ENCODE results near the gene ZCWPW1.
"Not testable (repeated sequence)": the region's sequence is repeated elsewhere in the genome, so short reads cannot be mapped to it uniquely, and the experiment has no call there.

The ZCWPW1 gene

DNA sequence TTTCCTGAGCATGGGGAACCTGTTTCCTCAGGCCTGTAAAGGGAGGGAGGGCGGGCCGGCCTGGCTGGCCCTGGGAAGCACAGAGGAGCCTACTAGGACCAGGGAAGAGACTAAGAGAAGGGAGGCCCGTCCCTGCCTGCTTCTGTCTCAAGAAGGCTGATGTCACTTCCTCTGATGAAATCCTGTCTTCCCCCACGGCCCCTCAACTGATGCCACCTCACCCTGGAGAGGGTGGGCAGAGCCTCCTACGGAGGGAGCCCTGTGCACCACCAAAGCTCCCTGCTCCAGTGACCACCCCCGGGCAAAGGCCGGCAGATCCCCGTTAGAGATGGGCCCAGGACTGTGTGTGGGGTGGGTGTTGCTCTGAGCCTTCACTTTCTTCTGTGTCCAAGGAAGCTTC lies 56.2 kb downstream of the ZCWPW1 start:
- no peak for DNase-seq

DNA sequence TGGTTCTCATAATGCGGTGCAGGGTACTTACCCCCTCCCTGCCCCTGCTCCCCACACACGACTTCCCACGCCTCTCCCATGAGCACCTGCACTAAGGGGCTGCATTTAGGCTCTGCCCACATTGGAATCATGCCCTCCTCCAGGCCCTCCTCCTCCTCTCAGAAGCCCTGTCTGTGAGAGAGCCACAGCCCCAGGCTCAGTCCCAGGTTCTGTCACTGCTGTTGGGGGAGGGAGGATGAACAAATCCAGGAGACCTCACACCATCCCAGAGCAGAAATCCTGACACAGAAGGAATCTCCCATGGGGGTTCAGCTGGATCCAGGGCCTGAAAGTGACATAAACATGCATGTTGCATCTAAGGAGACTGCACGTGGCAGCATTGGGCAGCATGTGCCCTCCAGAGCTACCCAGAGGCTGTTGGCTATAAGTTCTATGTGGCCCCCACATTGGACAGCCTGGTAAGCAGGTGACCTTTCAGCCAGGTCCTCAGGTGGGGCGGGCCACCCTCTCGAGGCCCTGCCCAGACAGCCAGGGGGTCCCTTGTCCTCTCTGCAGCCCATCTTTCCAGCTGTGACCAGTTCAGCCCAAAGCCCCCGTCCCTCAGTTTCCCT lies 56.8 kb downstream of the ZCWPW1 start:
- DNase-seq, result no peak

DNA sequence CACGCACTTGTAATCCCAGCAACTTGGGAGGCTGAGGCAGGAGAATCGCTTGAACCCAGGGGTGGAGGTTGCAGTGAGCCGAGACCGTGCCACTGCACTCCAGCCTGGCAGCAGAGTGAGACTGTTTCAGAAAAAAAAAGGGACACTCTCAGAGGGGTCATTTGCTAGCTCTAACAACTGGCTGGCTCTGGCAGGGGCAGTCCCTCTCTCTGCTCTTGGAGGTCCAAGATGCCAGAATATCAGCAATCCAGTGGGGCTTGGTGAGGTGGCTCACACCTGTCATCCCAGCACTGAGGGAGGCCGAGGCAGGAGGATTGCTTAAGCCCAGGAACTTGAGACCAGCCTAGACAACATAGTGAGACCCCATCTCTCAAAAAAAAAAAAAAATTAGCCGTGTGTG lies 57.8 kb downstream of the ZCWPW1 start:
- no peak for DNase-seq

DNA sequence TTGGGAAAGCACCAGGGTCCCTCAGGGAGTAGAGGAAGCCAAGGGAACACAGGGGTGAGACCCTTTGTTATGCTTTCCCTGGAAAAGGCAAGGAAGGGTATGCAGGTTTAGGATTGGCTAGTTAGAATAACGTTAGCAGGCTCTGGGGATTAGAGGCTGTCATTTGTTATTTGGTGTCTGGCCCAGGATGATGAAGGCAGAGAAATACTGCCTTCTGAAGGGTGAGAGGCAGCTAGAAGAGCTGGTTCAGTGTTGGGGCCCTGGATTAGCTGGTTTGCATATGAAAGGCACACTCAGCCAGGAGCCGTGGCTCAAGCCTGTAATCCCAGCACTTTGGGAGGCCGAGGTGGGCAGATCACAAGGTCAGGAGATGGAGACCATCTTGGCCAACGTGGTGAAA lies 58.2 kb downstream of the ZCWPW1 start:
- no peak for DNase-seq

DNA sequence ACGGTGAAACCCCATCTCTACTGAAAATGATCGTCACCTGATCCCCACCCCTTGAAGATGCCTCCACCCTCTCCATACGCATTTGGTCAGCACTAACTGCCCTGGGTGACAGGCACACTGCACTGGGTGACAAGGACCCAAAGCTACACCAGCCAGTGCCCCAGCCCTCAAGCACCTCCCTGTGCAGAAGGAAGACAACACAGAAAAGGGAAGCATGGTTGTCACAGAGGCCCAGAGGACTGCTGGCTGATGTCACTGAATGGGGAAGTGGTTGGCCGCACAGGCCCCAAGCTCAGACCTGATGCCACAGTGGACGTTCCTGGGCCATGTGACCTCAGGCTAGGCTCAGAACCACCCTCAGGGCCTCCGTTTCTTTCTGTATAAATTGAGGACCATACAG lies 59.4 kb downstream of the ZCWPW1 start:
- DNase-seq, result peak; percentile 23

DNA sequence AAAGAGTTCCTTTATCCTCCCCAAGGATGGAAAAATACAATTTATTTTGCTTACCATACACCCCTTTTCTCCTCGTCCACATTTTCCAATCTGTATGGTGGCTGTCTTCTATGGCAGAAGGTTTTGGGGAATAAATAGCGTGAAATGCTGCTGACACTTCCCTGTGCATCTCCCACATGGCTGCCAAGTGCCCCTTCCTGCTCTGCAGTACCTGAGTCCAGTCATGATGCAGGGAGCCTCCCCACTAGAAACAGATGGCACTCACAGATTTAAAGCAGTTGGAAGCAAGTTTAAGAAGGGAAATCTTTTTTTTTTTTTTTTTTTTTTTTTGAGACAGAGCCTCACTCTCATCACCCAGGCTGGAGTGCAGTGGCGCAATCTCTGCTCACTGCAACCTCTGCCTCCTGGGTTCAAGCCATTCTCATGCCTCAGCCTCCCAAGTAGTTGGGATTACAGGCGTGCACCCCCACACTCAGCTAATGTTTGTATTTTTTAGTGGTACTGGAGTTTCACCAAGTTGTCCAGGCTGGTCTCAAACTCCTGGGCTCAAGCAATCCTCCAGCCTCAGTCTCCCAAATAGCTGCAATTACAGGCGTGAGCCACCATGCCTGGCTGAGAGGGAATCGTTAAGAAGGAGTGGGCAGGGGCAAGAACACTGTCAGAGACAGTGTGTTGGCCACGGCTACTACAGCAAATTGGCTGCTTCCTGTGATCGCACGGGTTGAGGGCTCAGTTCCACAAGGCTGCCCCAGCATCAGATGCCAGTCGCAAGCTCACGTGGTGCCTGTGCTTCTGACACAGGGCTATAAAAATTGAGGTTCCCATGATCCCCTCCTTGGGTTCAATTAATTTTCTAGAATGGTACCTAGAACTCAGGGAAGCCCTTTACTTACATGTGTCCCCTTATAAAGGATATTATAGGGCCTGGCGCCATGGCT lies 60.6 kb downstream of the ZCWPW1 start:
- DNase-seq, result peak; percentile 19

DNA sequence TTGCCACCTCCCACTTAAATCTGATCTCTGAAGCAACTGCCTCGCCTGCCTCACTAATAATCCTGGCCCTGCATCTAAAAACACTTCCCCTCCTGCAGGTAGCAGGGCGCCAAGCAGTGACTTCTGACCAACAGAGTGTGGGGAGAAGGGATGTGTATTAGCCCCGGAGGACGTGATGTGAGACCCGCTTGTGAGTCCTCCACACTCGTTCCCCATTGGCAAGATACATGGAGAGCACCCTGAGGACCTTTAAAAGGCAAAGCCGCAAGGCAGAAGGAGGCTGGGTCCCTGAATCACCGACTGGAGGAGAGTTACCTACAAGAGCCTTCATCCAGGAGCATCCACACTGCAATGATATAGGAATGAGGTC lies 61.3 kb downstream of the ZCWPW1 start:
- no peak for DNase-seq

DNA sequence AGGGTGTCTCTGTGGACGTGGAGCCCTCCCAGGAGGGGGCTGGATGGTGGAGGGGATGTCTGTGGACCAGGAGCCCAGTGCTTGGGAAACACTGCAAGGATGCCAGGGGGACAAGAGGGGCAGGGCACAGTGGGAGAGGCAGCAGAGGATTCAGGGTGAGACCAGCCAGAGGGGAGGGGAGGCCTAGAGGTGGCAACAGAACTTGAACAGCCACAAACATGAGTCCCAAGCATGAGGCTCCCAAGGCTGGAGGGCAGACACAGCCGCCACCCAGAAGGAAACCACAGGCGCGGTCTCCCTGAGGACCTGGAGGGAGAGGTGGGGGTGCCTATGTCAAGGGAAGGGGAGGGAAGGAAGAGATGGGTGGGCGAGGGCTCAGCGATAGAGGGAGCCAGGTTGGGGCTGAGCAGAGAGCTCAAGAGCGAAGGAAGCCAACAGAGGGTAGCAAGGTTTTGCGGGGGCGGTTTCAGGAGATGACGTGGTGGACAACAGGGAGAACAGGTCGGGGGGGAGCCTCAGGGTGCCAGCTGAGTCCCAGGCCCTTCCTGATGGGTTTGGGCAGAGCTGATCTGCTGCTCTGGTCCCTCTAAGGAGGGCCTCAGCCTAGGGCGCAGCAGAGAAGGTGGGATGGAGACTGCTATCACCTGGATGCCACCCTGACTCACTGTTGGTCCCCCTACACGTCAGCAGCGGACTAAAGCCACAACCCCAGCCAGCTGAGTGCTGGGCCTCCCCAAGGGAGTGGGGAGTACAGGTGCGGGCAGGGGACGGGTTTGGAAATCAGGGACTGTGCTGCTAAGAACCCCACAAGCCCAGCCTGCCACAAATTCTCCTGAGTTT lies 61.9 kb downstream of the ZCWPW1 start:
- peak; percentile 45 for DNase-seq

DNA sequence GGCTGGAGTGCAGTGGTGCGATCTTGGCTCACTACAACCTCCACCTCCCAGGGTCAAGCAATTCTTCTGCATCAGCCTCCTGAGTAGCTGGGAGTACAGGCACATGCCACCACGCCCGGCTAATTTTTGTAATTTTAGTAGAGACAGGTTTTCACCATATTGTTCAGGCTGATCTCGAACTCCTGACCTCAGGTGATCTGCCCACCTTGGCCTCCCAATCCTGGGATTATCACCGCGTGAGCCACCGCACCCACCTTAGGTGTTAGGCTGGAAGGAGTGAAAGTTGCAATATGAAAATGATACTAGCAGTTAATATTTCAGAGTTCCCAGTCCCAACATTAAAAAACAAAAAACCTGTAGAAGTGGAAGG lies 62.5 kb downstream of the ZCWPW1 start:
- DNase-seq, result peak; percentile 16

DNA sequence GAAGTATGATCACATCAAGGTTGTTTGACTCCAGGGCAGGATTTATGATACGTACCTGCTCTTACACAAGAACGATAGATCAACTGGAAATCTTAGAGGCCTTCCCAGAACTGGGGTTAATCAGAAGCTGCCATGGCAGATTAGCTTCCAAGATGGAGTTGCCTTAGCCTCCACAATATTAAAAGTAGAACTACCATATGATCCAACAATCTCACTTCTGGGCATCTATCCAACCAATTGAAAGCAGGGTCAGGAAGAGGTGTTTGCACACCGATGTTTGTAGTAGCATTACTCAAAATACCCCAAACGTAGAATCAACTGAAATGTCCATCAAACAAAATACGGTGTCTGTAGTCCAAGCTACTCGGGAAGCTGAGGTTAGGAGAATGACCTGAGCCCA lies 64.0 kb downstream of the ZCWPW1 start:
- no peak for DNase-seq

DNA sequence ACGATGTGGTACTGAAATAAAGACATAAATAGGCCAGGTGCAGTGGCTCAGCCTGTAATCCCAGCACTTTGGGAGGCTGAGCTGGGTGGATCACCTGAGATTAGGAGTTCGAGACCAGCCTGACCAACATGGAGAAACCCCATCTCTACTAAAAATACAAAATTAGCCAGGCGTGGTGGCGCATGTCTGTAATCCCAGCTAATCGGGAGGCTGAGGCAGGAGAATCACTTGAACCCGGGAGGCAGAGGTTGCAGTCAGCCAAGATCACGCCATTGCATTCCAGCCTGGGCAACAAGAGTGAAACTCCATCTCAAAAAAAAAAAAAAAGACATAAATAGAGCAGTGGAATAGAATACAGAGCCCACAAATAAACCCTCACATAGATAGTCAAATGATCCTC lies 64.7 kb downstream of the ZCWPW1 start:
- DNase-seq, result not testable (repeated sequence)

DNA sequence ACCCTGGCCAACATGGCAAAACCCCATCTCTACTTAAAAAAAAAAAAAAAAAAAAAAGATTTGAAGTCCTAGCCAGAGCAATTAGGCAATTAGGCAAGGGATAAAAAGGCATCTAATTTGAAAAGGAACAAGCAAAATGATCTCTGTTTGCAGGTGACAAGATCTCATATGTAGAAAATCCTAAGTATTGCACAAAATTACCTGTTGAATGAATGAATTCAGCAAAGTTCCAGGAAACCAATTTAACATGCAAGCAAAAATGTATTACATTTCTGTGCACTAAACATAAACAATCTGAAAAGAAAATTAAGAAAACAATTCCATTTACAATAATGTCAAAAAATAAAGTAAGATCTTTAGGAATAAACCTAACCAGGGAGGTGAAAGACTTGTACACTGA lies 65.4 kb downstream of the ZCWPW1 start:
- DNase-seq, result no peak

DNA sequence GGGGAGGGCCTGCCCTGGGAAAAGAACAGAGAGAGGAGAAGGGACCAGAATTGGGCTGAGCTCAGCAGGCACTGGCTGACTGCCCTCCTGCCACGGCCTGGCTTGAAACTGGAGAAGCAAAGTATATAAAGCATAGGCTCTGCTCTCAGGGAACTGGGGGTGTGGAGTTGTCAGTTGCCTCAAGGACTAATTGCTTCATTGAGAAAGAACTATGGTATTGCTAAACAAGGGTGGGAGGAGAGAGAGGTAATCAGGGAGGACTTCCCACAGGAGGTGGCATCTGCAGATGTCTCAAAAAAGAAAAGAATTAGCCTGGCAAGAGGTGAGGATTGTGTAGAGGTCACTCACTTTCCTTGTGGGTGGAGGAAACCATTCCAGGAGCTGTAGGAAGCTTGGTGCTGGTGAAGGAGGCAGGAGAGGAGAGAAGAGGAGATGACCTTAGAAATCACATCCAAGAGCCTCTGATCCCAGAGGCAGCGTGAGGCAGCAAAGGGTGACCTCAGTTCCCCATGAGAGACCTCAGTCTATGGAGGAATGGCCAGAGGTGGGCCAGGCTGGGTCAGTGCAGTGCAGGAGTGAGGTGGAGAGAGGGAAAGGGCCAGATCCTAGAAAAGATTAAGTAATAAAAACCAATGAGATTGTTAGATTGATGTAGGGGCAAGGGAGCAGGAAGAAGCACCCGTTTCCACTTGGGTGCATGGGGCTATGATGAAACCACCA lies 68.2 kb downstream of the ZCWPW1 start:
- peak; percentile 9 for DNase-seq

DNA sequence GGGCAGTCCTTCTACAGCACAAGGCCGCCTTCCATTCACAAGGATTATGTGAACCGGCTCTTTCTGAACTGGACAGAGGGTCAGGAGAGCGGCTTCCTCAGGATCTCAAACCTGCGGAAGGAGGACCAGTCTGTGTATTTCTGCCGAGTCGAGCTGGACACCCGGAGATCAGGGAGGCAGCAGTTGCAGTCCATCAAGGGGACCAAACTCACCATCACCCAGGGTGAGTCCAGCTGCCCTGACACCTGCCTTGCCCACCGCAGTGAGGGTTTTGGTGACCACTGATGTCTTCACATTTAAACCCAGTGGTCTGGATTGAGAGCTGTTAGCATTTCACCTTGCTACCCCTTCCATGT lies 69.7 kb downstream of the ZCWPW1 start:
- DNase-seq, result no peak

DNA sequence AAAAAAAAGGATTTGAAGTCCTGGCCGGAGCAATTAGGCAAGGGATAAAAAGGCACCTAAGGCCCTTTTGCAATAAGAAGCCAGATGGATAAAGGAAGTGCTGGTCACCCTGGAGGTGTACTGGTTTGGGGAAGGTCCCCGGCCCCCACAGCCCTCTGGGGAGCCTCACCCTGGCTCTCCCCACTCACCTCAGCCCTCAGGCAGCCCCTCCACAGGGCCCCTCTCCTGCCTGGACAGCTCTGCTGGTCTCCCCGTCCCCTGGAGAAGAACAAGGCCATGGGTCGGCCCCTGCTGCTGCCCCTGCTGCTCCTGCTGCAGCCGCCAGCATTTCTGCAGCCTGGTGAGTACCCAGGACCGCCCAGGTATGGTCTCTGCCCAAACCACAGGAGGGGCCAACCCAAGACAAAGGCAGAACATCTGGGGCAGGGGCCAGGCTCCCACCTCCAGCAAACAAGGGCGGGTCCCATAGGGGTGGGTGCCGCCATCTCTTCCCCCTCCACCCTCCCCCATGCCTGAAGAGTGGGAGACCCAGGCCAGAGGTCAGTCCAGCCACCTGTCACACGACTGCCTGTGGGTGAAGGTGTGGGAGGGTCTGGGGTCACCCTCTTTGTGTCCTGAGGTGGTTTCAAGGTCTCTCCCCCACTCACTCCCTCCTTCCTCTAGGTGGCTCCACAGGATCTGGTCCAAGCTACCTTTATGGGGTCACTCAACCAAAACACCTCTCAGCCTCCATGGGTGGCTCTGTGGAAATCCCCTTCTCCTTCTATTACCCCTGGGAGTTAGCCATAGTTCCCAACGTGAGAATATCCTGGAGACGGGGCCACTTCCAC lies 70.3 kb downstream of the ZCWPW1 start, which contains the start of gene PILRB:
Gene PILRB (plus strand): TSS at position 91 of the 830 bp plus-strand sequence. CDS start 186 bp downstream, at position 277.
- no peak for DNase-seq

DNA sequence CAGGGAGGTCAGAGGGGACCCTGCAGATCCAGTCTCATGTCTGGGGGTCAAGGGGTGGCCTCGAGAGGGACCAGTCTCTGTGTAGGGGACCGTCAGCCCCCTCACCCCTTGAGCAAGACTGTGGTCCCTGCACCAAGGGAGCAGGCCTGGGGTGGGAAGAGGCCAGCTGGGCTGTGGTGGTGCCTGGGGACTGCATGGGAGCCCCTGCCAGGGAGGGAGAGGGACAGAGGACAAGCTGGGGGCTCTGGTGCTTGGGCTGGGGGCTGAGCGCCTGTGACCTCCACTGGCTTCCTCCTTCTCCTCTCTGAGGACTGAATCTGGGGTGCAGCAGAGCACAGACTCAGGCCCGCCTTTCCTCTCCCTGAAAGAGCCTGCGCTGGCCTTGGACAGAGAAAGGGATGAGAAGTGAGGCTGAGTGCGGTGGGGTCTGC lies 71.4 kb downstream of the ZCWPW1 start:
- no peak for DNase-seq

DNA sequence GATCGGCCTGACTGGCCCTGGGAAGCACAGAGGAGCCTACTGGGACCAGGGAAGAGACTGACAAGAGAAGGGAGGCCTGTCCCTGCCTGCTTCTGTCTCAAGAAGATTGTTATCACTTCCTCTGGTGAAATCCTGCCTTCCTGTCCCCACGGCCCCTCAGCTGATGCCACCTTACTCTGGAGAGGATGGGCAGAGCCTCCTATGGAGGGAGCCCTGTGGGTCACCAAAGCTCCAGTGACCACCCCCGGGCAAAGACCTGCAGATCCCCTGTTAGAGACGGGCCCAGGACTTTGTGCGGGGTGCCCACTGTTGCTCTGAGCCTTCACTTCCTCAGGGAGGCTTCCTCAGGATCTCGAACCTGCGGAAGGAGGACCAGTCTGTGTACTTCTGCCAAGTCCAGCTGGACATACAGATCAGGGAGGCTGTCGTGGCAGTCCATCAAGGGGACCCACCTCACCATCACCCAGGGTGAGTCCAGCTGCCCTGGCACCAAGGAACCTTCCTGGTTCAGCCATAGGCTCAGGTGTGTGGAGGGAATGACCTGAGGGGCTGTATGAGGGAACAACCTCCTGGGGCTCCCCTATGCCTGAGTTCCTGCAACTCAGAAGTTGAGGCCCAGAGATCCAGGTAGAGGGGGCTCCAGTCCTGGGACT lies 72.0 kb downstream of the ZCWPW1 start:
- no peak for DNase-seq

DNA sequence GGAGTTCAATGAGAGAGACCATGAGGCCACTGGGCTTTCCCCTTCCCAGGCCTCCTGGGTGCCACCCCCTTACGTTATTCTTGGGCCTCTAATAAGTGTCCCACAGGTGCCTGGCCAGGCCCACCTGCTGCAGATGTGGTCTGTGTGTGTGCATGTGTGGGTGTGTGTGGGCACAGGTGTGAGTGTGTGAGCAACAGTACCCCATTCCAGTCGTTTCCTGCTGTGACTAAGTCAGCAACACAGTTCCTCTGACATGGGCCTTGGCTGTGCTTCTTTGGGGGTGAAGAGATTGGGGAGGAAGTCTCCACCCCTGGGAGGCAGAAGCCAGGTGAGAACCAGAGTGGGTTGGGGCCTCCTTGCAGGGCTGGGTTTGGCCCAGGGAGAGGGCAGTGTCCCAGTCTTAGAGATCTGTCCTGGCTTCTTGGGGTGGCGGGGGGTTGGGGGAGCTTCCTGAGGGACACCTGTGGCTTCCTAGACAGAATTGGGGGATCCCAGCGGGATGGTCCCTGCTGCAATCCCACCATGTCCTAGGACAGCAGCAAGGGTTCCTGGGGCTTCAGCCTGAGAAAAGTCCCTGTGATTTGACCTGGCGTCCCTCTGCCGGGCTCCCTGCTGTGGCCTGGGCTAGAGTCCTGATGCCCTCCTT lies 74.7 kb downstream of the ZCWPW1 start:
- no peak for DNase-seq

DNA sequence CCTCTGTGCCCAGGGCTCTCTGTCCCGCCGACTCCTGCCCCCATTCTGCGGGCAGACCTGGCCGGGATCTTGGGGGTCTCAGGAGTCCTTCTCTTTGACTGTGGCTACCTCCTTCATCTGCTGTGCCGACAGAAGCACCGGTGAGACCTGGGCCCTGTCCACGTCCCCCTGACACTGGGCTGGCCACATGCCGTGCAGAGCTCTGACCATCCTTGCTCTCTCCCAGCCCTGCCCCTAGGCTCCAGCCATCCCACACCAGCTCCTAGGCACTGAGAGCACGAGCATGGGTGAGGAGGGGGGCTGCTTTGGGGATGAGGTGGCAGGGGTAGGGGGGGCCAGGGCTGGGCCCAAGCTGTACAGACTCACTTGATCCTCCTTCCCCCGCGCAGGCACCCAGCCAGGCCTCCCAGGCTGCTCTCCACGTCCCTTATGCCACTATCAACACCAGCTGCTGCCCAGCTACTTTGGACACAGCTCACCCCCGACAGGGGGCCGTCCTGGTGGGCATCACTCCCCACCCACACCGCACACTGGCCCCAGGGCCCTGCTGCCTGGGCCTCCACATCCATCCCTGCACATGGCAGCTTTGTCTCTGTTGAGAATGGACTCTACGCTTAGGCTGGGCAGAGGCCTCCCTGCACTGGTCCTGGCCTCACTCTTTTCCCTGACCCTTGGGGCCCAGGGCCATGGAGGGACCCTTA lies 75.4 kb downstream of the ZCWPW1 start:
- DNase-seq, result no peak

DNA sequence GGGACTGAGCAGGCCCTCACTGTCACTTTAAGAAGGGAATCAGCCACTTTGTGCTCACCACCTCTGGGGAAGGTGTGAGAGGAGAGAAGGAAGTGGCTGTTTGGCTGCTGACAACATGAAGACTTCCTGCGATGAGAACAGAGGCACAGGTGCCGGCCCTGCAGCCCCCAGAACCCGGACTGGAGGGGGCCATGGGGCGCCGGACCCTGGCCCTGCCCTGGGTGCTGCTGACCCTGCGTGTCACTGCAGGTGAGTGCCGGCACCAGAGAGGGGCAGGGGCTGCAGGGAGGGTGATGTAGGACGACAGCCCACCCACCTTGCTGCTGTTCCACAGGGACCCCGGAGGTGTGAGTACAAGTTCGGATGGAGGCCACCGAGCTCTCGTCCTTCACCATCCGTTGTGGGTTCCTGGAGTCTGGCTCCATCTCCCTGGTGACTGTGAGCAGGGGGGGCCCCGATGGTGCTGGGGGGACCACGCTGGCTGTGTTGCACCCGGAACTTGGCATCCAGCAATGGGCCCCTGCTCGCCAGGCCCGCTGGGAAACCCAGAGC lies 76.2 kb downstream of the ZCWPW1 start:
- DNase-seq, result not testable (repeated sequence)
